SK-N-SH (cell line): ENCODE measurements around the gene CXCL10.

Experiments
- CHD2 ChIP-seq: fragments of 150-350 bp; IDR thresholded peaks from 2 replicates; pipeline ENCODE4 v1.6.1; 2018; ENCODE audit warnings: low read length; ENCODE audit not compliant: partially characterized antibody
- EP300 ChIP-seq, 2 experiments: IDR thresholded peaks; 2 replicates each; pipeline versions ENCODE4 v1.4.0 to v1.6.1; 2012; ENCODE audit warnings: borderline replicate concordance in 1 of 2, low read depth in 1 of 2, low read length in 1 of 2
- GABPA ChIP-seq: IDR thresholded peaks from 2 replicates; pipeline ENCODE4 v1.4.0; 2012; ENCODE audit warnings: low read depth, mild to moderate bottlenecking
- JUND ChIP-seq: IDR thresholded peaks from 2 replicates; pipeline ENCODE4 v1.4.0; 2012
- MEF2A ChIP-seq: IDR thresholded peaks from 2 replicates; pipeline ENCODE4 v1.4.0; 2012; ENCODE audit warnings: low read depth, borderline replicate concordance
- POLR2AphosphoS5 ChIP-seq: IDR thresholded peaks from 2 replicates; pipeline ENCODE4 v1.6.1; 2012; ENCODE audit warnings: low read depth, low read length
- SMC3 ChIP-seq: IDR thresholded peaks from 2 replicates; pipeline ENCODE4 v1.6.1; 2012; ENCODE audit warnings: low read depth, low read length, improper control_type of control experiment
- TF ChIP-seq, protein P1 (sequence below): fragments of 200-600 bp; sonication (generic); IDR thresholded peaks from 2 replicates; pipeline ENCODE4 v1.6.1; 2017; ENCODE audit warnings: antibody characterized with exemption, mild to moderate bottlenecking, moderate library complexity
- TF ChIP-seq, protein P2 (sequence below): IDR thresholded peaks from 2 replicates; pipeline ENCODE4 v1.6.1; 2012; ENCODE audit warnings: mild to moderate bottlenecking, low read depth, low read length, moderate library complexity
- TF ChIP-seq, protein P3 (sequence below): IDR thresholded peaks from 2 replicates; pipeline ENCODE4 v1.4.0; 2012; ENCODE audit warnings: low read depth, borderline replicate concordance

DNA sequence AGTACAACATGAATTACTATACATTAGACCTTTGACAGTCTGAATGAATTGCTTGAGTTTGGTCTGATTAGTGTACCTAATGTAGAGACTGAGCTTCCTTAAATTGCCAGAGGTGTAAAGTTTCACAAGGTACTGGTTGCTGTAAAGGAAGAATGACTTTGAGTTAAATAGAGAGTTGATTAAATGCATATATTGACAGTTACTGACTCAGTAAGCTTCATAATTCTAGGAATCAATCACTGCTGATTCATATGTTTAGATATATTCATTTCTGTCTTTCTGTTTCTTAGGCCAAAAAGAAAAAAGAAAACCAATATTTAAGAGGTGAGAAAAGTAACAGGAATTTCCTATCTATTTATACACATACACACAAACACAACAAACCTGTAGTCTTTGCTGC is 35.0 kb upstream of the CXCL10 start:
- TF ChIP-seq, protein P1, sequence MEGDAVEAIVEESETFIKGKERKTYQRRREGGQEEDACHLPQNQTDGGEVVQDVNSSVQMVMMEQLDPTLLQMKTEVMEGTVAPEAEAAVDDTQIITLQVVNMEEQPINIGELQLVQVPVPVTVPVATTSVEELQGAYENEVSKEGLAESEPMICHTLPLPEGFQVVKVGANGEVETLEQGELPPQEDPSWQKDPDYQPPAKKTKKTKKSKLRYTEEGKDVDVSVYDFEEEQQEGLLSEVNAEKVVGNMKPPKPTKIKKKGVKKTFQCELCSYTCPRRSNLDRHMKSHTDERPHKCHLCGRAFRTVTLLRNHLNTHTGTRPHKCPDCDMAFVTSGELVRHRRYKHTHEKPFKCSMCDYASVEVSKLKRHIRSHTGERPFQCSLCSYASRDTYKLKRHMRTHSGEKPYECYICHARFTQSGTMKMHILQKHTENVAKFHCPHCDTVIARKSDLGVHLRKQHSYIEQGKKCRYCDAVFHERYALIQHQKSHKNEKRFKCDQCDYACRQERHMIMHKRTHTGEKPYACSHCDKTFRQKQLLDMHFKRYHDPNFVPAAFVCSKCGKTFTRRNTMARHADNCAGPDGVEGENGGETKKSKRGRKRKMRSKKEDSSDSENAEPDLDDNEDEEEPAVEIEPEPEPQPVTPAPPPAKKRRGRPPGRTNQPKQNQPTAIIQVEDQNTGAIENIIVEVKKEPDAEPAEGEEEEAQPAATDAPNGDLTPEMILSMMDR: no peak
- TF ChIP-seq CHD2 (no peak), GABPA (no peak), MEF2A (no peak), JUND (no peak), POLR2AphosphoS5 (no peak), EP300 (IDR thresholded peaks at IDR 0.05; ENCODE audit: borderline replicate concordance in 1 of 2, low read depth in 1 of 2, low read length in 1 of 2) (no peak), SMC3 (no peak)
- TF ChIP-seq, protein P2, sequence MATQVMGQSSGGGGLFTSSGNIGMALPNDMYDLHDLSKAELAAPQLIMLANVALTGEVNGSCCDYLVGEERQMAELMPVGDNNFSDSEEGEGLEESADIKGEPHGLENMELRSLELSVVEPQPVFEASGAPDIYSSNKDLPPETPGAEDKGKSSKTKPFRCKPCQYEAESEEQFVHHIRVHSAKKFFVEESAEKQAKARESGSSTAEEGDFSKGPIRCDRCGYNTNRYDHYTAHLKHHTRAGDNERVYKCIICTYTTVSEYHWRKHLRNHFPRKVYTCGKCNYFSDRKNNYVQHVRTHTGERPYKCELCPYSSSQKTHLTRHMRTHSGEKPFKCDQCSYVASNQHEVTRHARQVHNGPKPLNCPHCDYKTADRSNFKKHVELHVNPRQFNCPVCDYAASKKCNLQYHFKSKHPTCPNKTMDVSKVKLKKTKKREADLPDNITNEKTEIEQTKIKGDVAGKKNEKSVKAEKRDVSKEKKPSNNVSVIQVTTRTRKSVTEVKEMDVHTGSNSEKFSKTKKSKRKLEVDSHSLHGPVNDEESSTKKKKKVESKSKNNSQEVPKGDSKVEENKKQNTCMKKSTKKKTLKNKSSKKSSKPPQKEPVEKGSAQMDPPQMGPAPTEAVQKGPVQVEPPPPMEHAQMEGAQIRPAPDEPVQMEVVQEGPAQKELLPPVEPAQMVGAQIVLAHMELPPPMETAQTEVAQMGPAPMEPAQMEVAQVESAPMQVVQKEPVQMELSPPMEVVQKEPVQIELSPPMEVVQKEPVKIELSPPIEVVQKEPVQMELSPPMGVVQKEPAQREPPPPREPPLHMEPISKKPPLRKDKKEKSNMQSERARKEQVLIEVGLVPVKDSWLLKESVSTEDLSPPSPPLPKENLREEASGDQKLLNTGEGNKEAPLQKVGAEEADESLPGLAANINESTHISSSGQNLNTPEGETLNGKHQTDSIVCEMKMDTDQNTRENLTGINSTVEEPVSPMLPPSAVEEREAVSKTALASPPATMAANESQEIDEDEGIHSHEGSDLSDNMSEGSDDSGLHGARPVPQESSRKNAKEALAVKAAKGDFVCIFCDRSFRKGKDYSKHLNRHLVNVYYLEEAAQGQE: no peak
- TF ChIP-seq, protein P3, sequence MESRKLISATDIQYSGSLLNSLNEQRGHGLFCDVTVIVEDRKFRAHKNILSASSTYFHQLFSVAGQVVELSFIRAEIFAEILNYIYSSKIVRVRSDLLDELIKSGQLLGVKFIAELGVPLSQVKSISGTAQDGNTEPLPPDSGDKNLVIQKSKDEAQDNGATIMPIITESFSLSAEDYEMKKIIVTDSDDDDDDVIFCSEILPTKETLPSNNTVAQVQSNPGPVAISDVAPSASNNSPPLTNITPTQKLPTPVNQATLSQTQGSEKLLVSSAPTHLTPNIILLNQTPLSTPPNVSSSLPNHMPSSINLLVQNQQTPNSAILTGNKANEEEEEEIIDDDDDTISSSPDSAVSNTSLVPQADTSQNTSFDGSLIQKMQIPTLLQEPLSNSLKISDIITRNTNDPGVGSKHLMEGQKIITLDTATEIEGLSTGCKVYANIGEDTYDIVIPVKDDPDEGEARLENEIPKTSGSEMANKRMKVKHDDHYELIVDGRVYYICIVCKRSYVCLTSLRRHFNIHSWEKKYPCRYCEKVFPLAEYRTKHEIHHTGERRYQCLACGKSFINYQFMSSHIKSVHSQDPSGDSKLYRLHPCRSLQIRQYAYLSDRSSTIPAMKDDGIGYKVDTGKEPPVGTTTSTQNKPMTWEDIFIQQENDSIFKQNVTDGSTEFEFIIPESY: no peak
